Duodenal mucosa (tissue), 2 donors: Measurements from ENCODE around the gene CCNDBP1.

Experiments
- H3K27ac ChIP-seq: one replicate; pipeline ENCODE4 v1.7.0; 2013; ENCODE audit warnings: low read depth, low read length
- H3K27me3 ChIP-seq, 2 donors: one replicate each; pipeline ENCODE4 v1.7.0; 2013; ENCODE audit warnings: low read length in 2 of 2, control low read depth in 1 of 2; ENCODE audit not compliant: insufficient read depth in 2 of 2, control insufficient read depth in 1 of 2
- H3K36me3 ChIP-seq, 2 donors: one replicate each; pipeline ENCODE4 v1.7.0; 2013; ENCODE audit warnings: low read length in 2 of 2, control low read depth in 1 of 2; ENCODE audit not compliant: insufficient read depth in 2 of 2, control insufficient read depth in 1 of 2
- H3K4me1 ChIP-seq, 2 donors: one replicate each; pipeline ENCODE4 v1.7.0; 2013; ENCODE audit warnings: low read length in 2 of 2, control low read depth in 1 of 2; ENCODE audit not compliant: insufficient read depth in 2 of 2, control insufficient read depth in 1 of 2
- H3K4me3 ChIP-seq, 2 donors: one replicate each; pipeline ENCODE4 v1.7.0; 2013; ENCODE audit warnings: low read length in 2 of 2, low read depth in 1 of 2
- H3K9ac ChIP-seq, 2 donors: one replicate each; pipeline ENCODE4 v1.7.0; 2013; ENCODE audit warnings: low read length in 2 of 2, low read depth in 1 of 2
- H3K9me3 ChIP-seq, 2 donors: one replicate each; pipeline ENCODE4 v1.7.0; 2013; ENCODE audit warnings: low read length in 2 of 2, control low read depth in 1 of 2; ENCODE audit not compliant: control insufficient read depth in 1 of 2

The CCNDBP1 gene

GRCh38 chr15:43244092-43244491 is 58.9 kb downstream of the CCNDBP1 start:
- no peaks in the 10 kb centered on the region for H3K4me1 ChIP-seq
- H3K36me3 ChIP-seq, result no peaks in the 10 kb centered on the region
- no peak overlapping the region for H3K27ac ChIP-seq
- H3K9me3 ChIP-seq, result no peaks in the 10 kb centered on the region
- no peak overlapping the region for H3K9ac ChIP-seq
- H3K27me3 ChIP-seq, result peaks cover 0 to 5% of the 10 kb centered on the region in 2 donors
- H3K4me3 ChIP-seq, result no peak overlapping the region

- Histone ChIP-seq H3K27ac (no peak overlapping the region), H3K4me1 (no peaks in the 10 kb centered on the region), H3K27me3 (peaks cover 0 to 5% of the 10 kb centered on the region in 2 donors), H3K9ac (no peak overlapping the region), H3K36me3 (no peaks in the 10 kb centered on the region), H3K4me3 (no peak overlapping the region), H3K9me3 (no peaks in the 10 kb centered on the region)
Observed at GRCh38 chr15:43246261-43246774, 61.1 kb downstream of the CCNDBP1 start.
